ENCODE results near the gene GTF2IRD1.

Gene GTF2IRD1

GRCh38 chr7:74581916-74582440 is 128.3 kb downstream of the GTF2IRD1 start:
- H3K4me3 ChIP-seq (replicated peaks in 1 of 2; ENCODE audit: low read depth in 2 of 2, low read length in 2 of 2) = no peak overlapping the region
- no peak for DNase-seq (ENCODE audit: low read depth in 2 of 2)
- TF ChIP-seq CTCF (IDR thresholded peaks at IDR 0.05; ENCODE audit: low read depth, low read length) = no peak

GRCh38 chr7:74582447-74583039 is 128.8 kb downstream of the GTF2IRD1 start:
- H3K4me3 ChIP-seq (replicated peaks in 1 of 2; ENCODE audit: low read depth in 2 of 2, low read length in 2 of 2) = no peak overlapping the region
- no peak for DNase-seq (ENCODE audit: low read depth in 2 of 2)
- TF ChIP-seq CTCF (IDR thresholded peaks at IDR 0.05; ENCODE audit: low read depth, low read length) = no peak

- no peak for TF ChIP-seq CTCF (IDR thresholded peaks at IDR 0.05; ENCODE audit: low read depth, low read length)
- H3K4me3 ChIP-seq (replicated peaks in 1 of 2; ENCODE audit: low read depth in 2 of 2, low read length in 2 of 2) = no peak overlapping the region
- no peak for DNase-seq (ENCODE audit: low read depth in 2 of 2)
These were observed 129.9 kb downstream of the GTF2IRD1 start for GRCh38 chr7:74583630-74584029.

GRCh38 chr7:74584160-74584954 is 130.7 kb downstream of the GTF2IRD1 start:
- no peak overlapping the region for H3K4me3 ChIP-seq (replicated peaks in 1 of 2; ENCODE audit: low read depth in 2 of 2, low read length in 2 of 2)
- TF ChIP-seq CTCF (IDR thresholded peaks at IDR 0.05; ENCODE audit: low read depth, low read length) = no peak
- DNase-seq (ENCODE audit: low read depth in 2 of 2) = no peak

- DNase-seq (ENCODE audit: low read depth in 2 of 2) = no peak
- no peak for TF ChIP-seq CTCF (IDR thresholded peaks at IDR 0.05; ENCODE audit: low read depth, low read length)
- no peak overlapping the region for H3K4me3 ChIP-seq (replicated peaks in 1 of 2; ENCODE audit: low read depth in 2 of 2, low read length in 2 of 2)
These were observed 132.1 kb downstream of the GTF2IRD1 start for GRCh38 chr7:74585844-74586243.

GRCh38 chr7:74586258-74587175 is 132.8 kb downstream of the GTF2IRD1 start:
- no peak overlapping the region for H3K4me3 ChIP-seq (replicated peaks in 1 of 2; ENCODE audit: low read depth in 2 of 2, low read length in 2 of 2)
- no peak for TF ChIP-seq CTCF (IDR thresholded peaks at IDR 0.05; ENCODE audit: low read depth, low read length)
- DNase-seq (ENCODE audit: low read depth in 2 of 2) = peak; percentile 23 to 25
